GM21526 (cell line): ENCODE data around the gene RALGPS1.
"Not testable (repeated sequence)": the region's sequence is repeated elsewhere in the genome, so short reads cannot be mapped to it uniquely, and the experiment has no call there.

Experiments used
- ATAC-seq: cut with Tn5 transposase; IDR thresholded peaks from one replicate; pipeline ENCODE4 v1.9.1; 2021; ENCODE audit warnings: moderate library complexity; ENCODE audit not compliant: unreplicated experiment, low FRiP score

Gene RALGPS1

DNA sequence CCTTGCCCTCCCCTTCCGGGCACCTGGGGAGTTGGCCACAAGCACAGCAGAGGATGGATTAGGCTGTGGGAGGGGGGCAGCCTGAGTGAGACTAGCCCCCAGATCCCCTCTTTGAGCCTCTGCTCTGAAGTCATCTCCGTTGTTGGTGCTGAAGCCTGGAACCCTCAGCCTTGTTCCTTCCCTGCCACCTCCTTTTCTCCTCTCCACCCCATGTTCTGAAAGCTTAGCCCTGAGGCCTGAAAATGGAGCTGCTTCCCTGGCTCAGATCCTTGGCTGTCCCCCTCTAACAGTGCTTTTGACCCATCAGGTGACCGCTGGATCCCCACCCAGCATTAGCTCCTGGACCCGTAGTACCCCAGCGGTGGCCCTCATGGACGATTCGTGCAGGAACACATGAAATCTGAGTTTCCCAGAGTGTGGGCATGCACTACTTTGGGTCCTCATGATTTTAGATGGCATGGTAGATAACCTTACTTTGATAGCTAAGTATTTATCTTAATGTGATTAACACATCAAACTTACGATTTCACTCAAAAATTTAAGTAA is 229.4 kb downstream of the RALGPS1 start:
- ATAC-seq = no peak

DNA sequence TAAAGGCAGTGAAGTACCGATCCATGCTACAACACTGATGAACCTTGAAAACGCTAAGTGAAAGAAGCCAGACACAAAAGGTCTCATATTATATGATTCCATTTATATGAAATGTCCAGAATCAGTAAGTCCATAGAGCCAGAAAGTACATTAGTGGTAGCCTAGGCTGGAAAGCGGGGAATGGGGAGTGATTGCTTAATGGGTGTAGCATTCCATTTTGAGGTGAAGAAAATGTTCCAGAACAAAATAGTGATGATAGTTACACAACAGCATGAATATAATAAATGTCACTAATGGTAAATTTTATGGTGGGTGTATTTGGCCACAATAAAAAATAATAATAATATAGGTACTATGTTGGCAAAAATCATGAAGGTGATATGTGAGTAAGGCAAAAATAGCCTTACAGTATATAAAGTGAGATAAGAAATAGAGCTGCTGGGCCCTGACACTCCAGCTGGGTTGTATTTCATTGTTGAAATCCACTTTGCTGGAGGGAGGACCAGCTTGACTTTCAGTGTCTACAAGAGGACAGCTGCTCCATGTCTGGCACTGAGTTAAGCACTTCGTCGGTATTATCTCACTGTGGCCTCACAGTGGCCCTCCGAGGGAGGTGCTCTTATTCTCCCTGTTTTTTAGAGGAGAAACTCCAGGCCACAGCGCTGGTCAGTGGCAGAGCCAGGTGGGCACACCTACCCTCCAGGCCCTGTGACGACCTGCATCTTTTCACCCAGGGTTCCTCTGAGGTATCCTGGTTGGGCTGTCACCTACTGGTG is 230.3 kb downstream of the RALGPS1 start:
- ATAC-seq = no peak

DNA sequence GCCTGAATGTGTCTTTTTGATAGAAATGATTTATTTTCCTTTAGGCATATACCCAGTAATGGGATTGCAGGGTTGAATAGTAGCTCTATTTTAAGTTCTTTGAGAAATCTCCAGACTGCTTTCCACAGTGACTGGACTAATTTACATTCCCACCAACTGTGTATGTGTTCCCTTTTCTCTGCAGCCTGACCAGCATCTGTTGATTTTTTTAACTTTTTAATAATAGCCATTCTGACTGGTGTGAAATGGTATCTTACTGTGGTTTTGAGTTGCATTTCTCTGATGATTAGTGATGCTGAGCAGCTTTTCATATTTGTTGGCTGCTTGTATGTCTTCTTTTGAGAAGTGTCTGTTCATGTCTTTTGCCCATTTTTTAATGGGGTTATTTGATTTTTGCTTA is 232.3 kb downstream of the RALGPS1 start:
- ATAC-seq = not testable (repeated sequence)

DNA sequence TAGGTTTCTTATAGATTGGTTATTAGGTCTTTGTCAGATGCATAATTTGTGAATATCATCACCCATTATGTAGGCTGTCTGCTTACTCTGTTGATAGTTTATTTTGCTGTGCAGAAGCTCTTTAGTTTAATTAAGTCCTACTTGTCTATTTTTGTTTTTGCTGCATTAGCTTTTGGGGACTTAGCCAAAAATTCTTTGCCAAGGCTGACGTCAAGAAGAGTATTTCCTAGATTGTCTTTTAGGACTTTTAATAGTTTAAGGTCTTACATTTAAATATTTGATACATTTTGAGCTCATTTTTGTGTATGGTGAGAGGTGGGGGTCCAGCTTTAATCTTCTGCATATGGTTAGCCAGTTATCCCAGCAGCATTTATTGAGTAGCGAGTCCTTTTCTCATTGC is 232.7 kb downstream of the RALGPS1 start:
- ATAC-seq = no peak

DNA sequence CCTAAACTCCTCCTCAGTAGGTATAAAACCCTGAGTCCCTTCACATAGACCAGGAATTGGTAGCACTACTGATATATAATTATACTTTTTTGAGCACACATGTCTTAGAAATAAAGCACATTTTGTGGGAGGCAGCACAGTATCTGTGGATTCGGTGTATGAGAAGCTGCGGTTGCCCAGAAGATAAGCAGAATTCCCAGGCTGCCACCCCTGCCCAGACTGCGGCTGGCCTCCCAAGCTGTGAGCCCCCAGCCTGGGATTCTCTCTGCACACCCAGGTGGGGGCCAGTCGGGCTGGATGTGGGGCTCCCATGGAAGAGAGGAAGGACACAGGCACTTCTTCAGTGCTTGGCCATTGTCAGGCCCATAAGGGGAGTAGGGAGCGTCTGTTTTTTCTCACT is 233.4 kb downstream of the RALGPS1 start:
- ATAC-seq = no peak

DNA sequence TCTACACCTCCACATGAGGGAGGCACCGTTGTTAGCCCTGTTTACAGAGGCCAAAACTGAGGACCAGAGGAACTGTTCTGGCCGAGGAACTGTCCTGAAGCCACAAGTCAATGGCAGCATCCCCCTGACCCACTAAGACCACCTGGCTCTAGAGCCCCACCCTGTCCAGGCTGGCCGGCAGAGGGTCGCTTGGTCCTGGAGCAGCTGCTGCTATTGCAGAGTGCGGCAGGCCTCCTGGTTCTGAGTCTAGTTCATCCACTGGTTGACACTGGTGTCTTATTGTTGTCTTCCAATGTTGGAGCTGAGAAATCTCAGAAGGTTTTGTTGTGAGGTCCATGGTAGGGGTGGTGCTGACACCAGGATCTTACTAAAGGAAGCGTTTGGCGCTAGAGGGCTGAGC is 234.4 kb downstream of the RALGPS1 start:
- no peak for ATAC-seq

DNA sequence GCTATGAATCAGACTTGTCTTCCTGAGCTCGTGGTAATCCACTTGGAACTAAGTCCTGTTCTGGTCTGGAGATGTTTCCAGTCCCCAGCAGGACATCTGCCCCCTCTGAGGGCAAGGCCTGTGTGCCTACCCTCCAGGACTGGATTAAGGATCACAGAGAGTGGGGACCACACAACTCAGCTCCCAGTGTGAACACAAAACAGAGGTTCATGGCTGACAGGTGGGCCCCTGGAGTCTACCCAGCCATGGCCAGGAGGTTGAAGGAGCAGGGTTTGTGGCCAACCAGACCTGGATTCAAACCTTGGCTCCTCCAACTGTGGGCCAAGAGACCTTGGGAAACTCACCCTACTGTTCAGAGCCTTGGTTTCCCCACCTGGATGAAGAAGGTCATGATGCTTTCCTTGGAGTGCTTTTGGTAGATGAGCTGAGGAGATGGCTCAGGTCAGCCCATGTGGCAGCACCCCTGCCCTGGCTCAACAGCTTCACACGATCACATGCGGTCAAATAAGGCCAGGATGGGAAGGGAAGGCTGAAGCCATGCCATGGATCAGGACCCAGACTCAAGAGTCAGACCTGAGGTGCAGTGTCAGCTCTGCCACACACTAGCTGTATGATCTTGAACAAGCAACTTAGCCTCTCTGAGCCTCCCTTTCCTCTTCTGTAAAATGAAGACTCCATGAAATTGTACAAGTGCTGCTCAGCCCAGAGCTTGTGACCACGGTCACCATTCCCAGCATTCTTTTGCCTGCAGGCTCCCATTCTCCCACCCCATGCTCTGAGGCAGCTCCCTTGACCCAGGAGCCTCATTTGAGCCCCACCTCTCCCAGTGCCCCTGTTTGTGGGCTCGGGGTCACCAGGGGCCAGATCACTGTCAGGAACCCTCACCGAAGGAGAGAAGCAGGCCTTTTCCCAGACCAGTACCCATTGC is 235.1 kb downstream of the RALGPS1 start:
- ATAC-seq = no peak

DNA sequence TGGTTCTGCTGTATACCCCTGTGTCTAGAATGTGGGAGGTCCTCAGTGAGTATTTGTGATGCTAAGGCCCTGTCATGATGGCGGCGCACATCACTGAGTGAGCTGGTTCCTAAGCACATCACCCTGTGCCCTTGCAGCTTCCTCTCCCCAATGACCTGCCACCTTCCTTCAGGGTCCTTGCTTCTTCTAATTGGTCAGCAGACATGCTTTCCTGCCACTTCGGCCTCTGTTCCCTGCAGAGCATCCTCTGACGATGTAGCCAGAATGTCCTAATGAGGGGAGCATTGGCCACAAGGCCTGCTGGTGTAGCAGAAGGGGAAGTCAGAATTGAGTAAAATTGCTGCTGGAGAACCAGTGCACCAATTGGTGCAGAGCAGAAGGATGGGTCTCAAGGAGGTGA is 238.9 kb downstream of the RALGPS1 start:
- no peak for ATAC-seq

DNA sequence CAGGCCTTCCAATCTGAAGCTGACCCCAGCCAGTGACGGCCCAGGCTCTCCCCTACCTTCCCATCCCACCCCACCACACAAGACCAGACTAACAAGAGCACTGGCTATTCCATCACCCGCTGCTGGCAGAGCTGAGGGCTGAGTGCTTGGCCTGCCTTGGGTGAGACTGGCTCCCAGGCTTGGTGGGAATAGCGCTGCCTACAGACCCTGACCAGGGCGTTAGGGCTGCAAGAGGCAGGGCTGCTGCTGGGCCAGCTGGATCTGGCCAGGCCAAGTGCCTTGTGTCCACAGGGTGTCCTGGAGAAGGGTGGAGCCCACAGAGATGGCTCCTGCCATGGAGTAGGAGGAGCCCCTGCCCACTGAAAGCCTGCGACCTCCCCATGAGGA is 239.4 kb downstream of the RALGPS1 start:
- no peak for ATAC-seq

DNA sequence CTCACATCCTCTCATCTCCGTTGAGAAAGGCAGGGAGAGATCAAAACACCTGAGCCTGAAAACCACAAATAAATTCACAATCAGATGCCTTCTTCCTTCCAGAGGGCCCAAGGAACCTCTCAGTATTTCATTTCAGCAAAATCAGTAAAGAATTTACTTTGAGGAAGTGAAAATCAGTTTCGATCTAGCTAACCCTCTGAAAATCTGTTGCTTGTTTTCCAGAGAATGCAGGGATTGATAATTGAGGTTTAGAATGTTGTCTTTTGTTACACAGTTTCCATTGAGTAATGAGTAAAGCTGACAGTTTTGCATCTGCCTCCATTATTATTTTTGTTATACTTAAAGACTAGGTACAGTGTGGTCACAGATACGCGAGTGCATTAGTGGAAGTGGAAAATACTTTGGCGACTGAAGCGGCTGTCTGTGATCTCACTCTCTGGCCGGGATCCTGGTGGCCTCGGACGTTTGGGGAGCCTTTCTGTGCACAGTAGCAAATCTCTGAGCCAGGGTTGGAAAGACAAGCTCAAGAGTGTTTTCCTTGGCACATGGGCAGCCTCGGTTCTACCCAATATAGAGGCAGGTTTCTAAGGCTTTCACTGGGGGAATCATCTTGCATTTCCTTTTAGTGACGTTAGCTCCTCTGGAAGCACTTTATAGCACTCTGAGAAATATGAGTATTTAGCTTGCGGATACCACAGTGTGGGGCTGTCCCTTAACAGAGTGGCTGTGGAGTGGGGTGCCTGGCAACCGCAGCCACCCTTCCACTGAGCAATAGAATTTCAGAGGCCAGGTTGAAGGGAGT is 240.0 kb downstream of the RALGPS1 start:
- no peak for ATAC-seq

DNA sequence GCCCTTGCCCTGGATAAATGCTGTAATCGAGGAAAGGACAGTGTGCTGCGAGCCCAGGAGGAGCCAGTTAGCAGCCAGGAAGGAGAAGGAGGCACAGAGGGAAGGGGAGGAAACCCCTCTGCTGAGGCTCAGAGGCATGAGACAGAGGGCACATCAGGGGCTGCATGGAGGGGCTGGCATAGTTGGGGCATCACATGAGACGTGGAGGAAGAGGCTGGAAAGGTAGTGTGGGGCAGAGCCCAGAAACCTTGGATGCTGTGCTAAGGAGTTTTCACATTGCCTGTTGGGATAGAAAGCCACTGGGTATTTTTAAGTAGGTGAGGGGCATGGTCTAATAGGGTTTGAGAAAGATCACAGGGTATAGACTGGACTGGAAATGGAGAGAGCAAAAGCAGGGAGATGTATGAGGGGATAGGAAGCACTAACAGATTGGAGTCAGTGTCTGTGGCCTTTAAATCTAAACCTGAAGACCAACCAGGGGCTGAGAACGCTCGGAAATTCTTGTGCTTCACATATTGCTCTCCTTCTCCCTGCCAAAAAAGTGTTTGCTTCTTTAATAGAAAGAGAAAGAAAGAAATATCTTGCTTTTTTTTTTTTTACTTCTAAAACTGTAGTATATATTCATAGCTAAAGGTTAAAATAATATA is 240.9 kb downstream of the RALGPS1 start:
- ATAC-seq = no peak

DNA sequence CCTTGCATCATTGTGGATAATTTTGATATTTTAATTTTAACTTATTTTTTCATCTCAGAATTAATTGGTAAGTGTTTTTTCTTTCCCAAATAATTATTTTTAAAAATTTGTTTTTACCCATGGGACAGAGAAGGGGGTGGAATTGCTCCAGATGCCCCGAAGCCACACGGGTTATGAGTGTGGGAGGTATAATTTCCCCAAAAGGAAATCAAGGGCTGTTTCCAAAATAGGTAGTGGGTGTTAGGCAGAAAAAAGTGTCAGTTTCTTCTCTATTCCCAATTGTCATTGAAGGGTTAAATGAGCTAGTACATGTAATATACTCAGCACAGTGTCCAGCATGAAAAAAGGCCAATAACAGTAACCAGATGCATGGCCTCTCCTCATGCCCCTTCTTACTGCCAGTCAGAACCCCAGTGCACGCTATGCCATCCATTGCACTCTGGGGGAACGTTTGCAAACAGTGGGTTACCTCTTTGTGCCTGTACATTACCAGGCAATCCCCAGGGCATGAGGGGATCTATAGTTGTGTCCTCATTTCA is 244.3 kb downstream of the RALGPS1 start:
- ATAC-seq = no peak

DNA sequence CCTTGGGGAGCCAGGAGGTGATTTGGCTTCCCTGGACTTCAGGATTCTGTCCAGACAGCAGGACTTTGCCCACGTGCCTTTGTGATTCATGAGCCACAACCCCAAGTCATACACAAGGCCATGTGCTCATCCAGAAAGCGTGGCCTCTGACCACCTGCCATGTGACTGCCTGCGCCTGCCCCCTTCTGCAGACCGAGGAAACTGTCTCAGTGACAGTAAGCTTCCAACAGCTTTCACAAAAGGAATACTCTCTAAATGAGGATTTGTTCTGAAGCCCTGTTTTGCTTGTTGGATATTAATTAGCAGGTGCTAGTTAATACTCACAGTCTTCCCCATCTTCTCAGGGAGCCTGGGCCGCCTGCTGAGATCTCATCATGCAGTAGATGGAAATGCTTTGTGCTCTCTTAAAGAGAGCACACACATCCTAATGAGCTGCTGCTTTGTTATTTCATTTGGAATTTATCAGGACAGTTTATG is 244.8 kb downstream of the RALGPS1 start:
- no peak for ATAC-seq

DNA sequence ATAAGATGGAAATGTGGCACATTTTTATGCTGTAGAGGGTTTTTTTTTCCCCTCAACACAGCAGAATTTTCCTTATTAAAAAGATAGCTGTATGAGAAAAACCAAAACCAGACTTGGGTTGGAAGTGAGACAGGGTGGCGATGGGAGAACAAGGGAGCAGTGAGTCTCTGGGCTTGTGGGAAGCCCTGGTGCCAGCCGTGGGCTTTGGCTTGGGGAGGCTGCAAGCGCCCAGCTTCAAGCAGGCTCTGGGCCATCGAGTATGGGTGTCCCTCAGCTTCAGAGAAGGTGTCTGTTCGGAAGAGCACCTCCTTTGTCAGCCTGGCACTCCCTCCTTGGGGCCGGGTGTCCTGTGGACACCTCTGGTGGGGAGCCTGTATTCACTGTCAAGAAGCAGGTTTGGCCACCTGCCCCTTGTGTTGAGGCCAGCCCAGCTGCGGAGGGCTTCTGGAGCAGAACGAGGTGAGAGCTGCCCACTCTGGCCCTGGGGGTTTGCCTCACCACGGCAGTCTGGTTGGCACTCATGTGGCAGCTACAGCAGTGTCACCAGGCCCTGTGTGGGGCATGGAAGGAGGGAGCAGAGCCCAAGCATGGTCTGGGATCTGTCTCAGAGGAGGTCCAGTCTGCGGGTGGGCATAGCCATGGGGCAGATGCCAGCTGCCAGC is 245.5 kb downstream of the RALGPS1 start:
- ATAC-seq = no peak

DNA sequence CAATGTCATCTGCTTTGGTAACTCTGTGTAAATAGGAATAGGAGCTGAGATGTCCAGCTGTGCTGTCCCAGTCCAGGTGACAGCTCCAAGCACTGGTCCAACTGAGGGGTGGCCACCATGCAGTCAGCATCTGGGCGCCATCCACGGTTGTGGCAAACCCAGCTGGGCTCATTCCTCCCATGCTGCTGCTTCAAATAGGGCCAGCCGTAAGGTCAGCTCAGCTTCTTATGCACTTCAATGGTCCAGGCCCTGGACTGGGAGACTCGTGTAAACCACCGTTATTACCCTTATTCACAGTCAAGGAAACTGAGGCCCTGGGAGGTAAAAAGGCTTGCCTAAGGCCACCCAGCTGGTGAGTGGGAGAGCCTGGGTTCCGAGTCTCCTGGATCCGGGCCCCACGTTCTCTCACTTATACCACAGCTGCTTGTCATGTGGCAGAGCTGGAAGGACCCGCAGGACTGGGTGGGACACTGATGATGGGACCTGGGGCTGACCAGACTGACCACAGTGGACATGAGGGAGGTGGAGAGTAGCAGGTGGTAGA is 246.6 kb downstream of the RALGPS1 start:
- ATAC-seq = no peak

DNA sequence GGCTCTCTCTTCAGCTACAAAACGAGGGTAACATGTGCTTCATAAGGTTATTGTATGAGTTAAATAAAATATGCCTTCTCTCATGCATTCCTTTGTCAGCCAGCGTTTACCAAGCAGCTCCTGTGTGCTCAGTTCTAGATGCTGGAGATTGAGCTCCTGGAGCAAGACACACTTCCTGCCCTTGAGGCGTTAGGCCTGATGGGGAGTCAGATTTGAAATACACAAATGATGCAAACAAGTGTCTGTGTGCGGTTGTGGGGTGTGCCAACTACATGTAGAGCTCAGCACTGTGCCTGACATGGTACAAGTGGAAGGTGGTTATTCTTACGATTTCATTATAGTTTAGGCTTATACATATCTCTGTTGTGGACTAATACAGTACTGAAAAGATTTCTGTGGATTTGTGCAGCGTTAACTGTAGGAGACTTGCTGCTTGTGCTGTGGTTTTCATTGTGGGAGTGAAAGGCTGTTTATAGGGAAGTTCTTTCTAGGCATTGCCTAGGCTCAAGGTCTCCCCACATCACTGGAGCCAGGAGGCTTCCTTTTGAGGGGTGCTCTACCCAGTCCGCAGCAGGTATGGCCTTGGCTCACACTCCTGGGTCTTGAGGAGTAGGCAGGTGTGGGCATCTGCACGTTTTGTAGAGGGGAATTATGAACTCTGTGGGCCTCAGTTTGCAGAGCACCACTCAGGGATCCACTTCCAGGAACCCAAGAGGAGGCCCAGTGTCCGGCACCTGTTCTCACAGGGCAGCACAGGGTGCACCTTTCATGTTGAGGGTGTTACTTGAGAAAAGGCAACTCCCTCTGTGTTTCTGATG is 247.7 kb downstream of the RALGPS1 start:
- no peak for ATAC-seq

DNA sequence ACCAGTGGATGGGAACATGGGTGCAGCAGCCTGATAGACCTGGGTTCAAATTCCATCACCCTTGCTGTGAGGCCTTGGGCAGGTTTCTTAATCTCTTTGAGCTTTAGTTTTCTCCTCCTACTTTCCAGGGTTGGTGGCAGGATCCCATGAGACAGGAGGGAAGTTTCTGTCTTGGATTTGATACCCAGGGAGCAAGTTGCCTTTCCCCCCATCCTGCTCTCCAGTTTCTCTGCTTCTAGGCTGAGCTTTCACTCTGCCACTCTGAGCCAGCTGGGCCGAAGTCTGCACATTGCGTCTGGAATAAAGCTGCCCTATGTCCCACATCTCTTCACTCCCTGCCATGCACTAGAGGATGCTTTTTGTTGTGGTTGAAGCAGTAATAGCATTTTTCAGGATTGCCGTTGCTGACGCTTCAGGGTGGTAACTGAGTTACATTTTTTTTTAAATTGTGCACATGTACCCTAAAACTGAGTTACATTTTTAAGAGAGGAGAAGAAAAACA is 248.3 kb downstream of the RALGPS1 start:
- no peak for ATAC-seq

DNA sequence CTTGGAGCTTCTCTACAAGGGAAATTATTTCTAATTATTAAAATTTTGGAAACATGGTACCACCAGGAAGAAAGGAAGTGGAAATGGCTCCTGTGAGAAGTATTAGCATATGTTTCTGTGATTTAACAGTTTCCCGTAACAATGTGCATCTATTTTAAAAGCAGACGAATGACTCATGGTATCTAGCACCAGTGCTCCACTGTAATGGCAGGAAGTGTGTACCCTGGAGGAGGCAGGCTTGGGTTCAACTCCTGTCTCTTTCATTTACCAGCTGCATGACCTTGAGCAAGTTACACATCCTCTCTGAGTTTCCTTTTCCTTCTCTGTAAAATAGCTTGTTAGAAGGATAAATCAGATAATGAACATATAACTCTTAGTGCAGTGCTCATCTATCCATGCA is 248.8 kb downstream of the RALGPS1 start:
- ATAC-seq = no peak
